Astrocyte (in vitro differentiated cells and primary cell): ENCODE data around the gene PDE9A.

Source experiments
- CTCF ChIP-seq: IDR thresholded peaks from 2 replicates; pipeline ENCODE4 v1.5.1; 2011; ENCODE audit warnings: low read depth, mild to moderate bottlenecking, inconsistent platforms, low read length, moderate library complexity; ENCODE audit not compliant: insufficient read depth
- EZH2 ChIP-seq: IDR thresholded peaks from 2 replicates; pipeline ENCODE4 v1.6.1; 2012; ENCODE audit warnings: mild to moderate bottlenecking, low read length, inconsistent platforms; ENCODE audit not compliant: insufficient read depth

GRCh38 chr21:42806509-42807140 is 153.2 kb downstream of the PDE9A start:
- TF ChIP-seq CTCF (no peak), EZH2 (no peak)
